ENCODE data around the gene LCE1C. TPM values are rescaled to one million over a fixed set of nuclear protein-coding genes. Genes with fewer than 3 reads are reported as not detected.

LCE1C gene
- total and polyA plus RNA-seq, 9 donors = not detected

- Histone ChIP-seq H3K4me3 (no peak overlapping the region), H3K27me3 (no peaks in the 10 kb centered on the region), H3K9me3 (no peaks in the 10 kb centered on the region), H3K27ac (no peak overlapping the region), H3K36me3 (no peaks in the 10 kb centered on the region), H3K4me1 (ENCODE audit: insufficient read depth) (no peaks in the 10 kb centered on the region)
- TF ChIP-seq POLR2A (IDR thresholded peaks at IDR 0.05) (no peak), CTCF (IDR thresholded peaks at IDR 0.05) (no peak), EP300 (IDR thresholded peaks at IDR 0.05) (no peak)
- 92 to 93% (median 93%) methylated on average over 31 of the region's 31 CpGs for WGBS, 3 donors
- intact Hi-C loops (cut with DNase I) = no loop called here
- DNase-seq = no peak
Measured at GRCh38 chr1:152760551-152761190, 45.8 kb downstream of the LCE1C start.

DNA sequence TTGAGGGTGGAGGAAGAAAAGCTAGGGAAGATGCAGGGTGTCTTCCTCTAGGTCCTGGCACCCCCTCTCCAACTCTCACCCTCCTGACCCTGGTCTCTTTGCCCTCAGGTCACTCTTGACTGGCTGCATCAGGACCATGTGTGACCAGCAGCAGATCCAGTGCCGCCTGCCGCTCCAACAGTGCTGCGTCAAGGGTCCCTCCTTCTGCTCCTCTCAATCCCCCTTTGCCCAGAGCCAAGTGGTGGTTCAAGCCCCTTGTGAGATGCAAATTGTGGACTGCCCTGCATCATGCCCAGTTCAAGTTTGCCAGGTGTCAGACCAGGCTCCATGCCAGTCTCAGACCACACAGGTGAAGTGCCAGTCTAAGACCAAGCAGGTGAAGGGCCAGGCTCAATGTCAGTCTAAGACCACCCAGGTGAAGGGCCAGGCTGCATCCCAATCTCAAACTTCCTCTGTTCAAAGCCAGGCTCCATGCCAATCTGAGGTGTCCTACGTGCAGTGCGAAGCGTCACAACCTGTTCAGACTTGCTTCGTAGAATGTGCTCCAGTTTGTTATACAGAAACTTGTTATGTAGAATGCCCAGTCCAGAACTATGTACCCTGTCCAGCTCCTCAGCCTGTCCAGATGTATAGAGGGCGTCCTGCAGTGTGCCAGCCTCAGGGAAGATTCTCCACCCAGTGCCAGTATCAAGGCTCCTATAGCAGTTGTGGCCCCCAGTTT lies 46.8 kb downstream of the LCE1C start:
- Histone ChIP-seq H3K36me3 (no peaks in the 10 kb centered on the region), H3K27me3 (no peaks in the 10 kb centered on the region), H3K27ac (no peak overlapping the region), H3K4me3 (no peak overlapping the region), H3K9me3 (no peaks in the 10 kb centered on the region), H3K4me1 (ENCODE audit: insufficient read depth) (no peaks in the 10 kb centered on the region)
- intact Hi-C loops (cut with DNase I) = no loop called here
- no peak for DNase-seq
- TF ChIP-seq POLR2A (IDR thresholded peaks at IDR 0.05) (no peak), EP300 (IDR thresholded peaks at IDR 0.05) (no peak), CTCF (IDR thresholded peaks at IDR 0.05) (no peak)
- 77 to 92% (median 89%) methylated on average over 8 of the region's 8 CpGs for whole genome bisulfite sequencing, 3 donors

GRCh38 chr1:152758636-152759035 lies 47.8 kb downstream of the LCE1C start:
- WGBS, 3 donors = 73 to 75% (median 74%) methylated on average over 4 of the region's 4 CpGs
- TF ChIP-seq POLR2A (IDR thresholded peaks at IDR 0.05) = no peak
- Histone ChIP-seq H3K4me1 (ENCODE audit: insufficient read depth) (no peaks in the 10 kb centered on the region), H3K27ac (no peak overlapping the region), H3K9me3 (no peaks in the 10 kb centered on the region), H3K27me3 (no peaks in the 10 kb centered on the region), H3K4me3 (no peak overlapping the region), H3K36me3 (no peaks in the 10 kb centered on the region)
- no peak for DNase-seq
- intact Hi-C loops (cut with DNase I) = no loop called here

GRCh38 chr1:152757747-152758146 lies 48.7 kb downstream of the LCE1C start, which contains the start of gene KPRP:
KPRP (plus strand) TSS chr1:152758025; CDS start chr1:152759589, 1,564 bp downstream.
- Histone ChIP-seq H3K9me3 (no peaks in the 10 kb centered on the region), H3K4me1 (ENCODE audit: insufficient read depth) (no peaks in the 10 kb centered on the region), H3K27ac (no peak within 1 kb of the TSS), H3K36me3 (no peaks in the 10 kb centered on the region), H3K4me3 (no peak within 1 kb of the TSS), H3K27me3 (no peaks in the 10 kb centered on the region)
- WGBS, 3 donors = 61 to 67% (median 66%) methylated on average over 6 of the region's 6 CpGs
- intact Hi-C loops (cut with DNase I) = no loop called here
- TF ChIP-seq EP300 (IDR thresholded peaks at IDR 0.05) = no peak
- TF ChIP-seq POLR2A (IDR thresholded peaks at IDR 0.05) = no peak
- TF ChIP-seq CTCF (IDR thresholded peaks at IDR 0.05) = no peak
- DNase-seq = no peak

DNA sequence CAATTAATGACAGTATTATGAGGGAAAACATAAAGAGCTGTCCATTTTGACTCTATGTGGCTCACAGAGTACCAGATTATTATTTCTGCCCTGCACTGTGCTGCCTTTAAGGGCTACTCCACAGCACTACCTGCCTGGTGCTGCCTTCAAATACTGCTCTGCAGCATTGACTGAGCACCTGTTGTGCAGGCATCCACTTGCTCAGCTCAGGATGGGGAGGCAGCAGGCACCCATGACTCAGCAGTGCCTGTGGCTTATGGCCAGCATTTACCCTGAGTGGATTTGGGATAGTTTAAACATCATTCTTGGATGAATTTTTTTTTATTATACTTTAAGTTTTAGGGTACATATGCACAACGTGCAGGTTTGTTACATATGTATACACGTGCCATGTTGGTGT lies 49.6 kb downstream of the LCE1C start:
- intact Hi-C loops (cut with DNase I) = loop anchor here in 1 of 4 donors (1.0 kb wide), 1 partner anchor 22 kb away; no protein-coding TSS in a partner anchor
- H3K9me3 ChIP-seq = no peaks in the 10 kb centered on the region
- H3K4me1 ChIP-seq (ENCODE audit: insufficient read depth) = no peaks in the 10 kb centered on the region
- 69 to 85% (median 77%) methylated on average over 2 of the region's 2 CpGs for WGBS, 3 donors
- TF ChIP-seq POLR2A (IDR thresholded peaks at IDR 0.05) (no peak), CTCF (IDR thresholded peaks at IDR 0.05) (no peak), EP300 (IDR thresholded peaks at IDR 0.05) (no peak)
- H3K27ac ChIP-seq = no peak overlapping the region
- no peaks in the 10 kb centered on the region for H3K36me3 ChIP-seq
- DNase-seq = no peak
- no peaks in the 10 kb centered on the region for H3K27me3 ChIP-seq
- H3K4me3 ChIP-seq = no peak overlapping the region
